ENCODE measurements around the gene KIF1A.

KIF1A gene

GRCh38 chr2:240735476-240735875 is 84.5 kb downstream of the KIF1A start:
- no peak for TF ChIP-seq CTCF (IDR thresholded peaks at IDR 0.05; ENCODE audit: control insufficient read depth, insufficient read depth, low read depth, low read length, missing control alignments)
- H3K4me3 ChIP-seq (ENCODE audit: control insufficient read depth, low read depth, low read length), result no peak overlapping the region
- DNase-seq (ENCODE audit: low read depth), result no peak

GRCh38 chr2:240734756-240735155 is 85.3 kb downstream of the KIF1A start:
- no peak for DNase-seq (ENCODE audit: low read depth)
- no peak for TF ChIP-seq CTCF (IDR thresholded peaks at IDR 0.05; ENCODE audit: control insufficient read depth, insufficient read depth, low read depth, low read length, missing control alignments)
- H3K4me3 ChIP-seq (ENCODE audit: control insufficient read depth, low read depth, low read length), result no peak overlapping the region

GRCh38 chr2:240733803-240734495 is 86.1 kb downstream of the KIF1A start:
- no peak for DNase-seq (ENCODE audit: low read depth)
- TF ChIP-seq CTCF (IDR thresholded peaks at IDR 0.05; ENCODE audit: control insufficient read depth, insufficient read depth, low read depth, low read length, missing control alignments), result peak; percentile 21
- H3K4me3 ChIP-seq (ENCODE audit: control insufficient read depth, low read depth, low read length), result no peak overlapping the region

- no peak for TF ChIP-seq CTCF (IDR thresholded peaks at IDR 0.05; ENCODE audit: control insufficient read depth, insufficient read depth, low read depth, low read length, missing control alignments)
- DNase-seq (ENCODE audit: low read depth), result no peak
- no peak overlapping the region for H3K4me3 ChIP-seq (ENCODE audit: control insufficient read depth, low read depth, low read length)
Measured at GRCh38 chr2:240732911-240733622, 87.0 kb downstream of the KIF1A start.

GRCh38 chr2:240732184-240732583 is 87.8 kb downstream of the KIF1A start:
- H3K4me3 ChIP-seq (ENCODE audit: control insufficient read depth, low read depth, low read length), result no peak overlapping the region
- TF ChIP-seq CTCF (IDR thresholded peaks at IDR 0.05; ENCODE audit: control insufficient read depth, insufficient read depth, low read depth, low read length, missing control alignments), result no peak

GRCh38 chr2:240731178-240731545 is 88.9 kb downstream of the KIF1A start:
- DNase-seq (ENCODE audit: low read depth), result no peak
- no peak for TF ChIP-seq CTCF (IDR thresholded peaks at IDR 0.05; ENCODE audit: control insufficient read depth, insufficient read depth, low read depth, low read length, missing control alignments)
- H3K4me3 ChIP-seq (ENCODE audit: control insufficient read depth, low read depth, low read length), result no peak overlapping the region

More at GRCh38 chr2:240732184-240732583, 87.8 kb downstream of the KIF1A start:
- no peak for DNase-seq (ENCODE audit: low read depth)

All from AG09309 (cell line).